SK-N-SH (cell line): Measurements from ENCODE around the gene THSD4. TPM values are rescaled to one million over a fixed set of nuclear protein-coding genes. Genes with fewer than 3 reads are reported as not detected.

Experiments
- CTCF ChIA-PET: fragments of 300-600, 350-600 bp; formaldehyde crosslinking; extraction: SDS; loops from one replicate; lab custom pipeline; 2021; lab: Yijun Ruan, JAX
- POLR2A ChIA-PET: fragments of 350-600 bp; sonication (Branson Sonifier 250); formaldehyde crosslinking; extraction: SDS; loops from one replicate; lab custom pipeline; 2020; ENCODE audit warnings: antibody characterized with exemption, inconsistent platforms; lab: Yijun Ruan, JAX
- DNase-seq: peaks from one replicate; pipeline ENCODE4 v3.0.0; 2012
- H2AFZ ChIP-seq: fragments of 200-600 bp; sonication (generic); 2 replicates; pipeline ENCODE4 v1.8.1; 2016; ENCODE audit warnings: antibody characterized with exemption, mild to moderate bottlenecking, low read depth
- H3F3A ChIP-seq: fragments of 200-600 bp; sonication (generic); replicated peaks from 2 replicates; pipeline ENCODE3; 2016; ENCODE audit warnings: antibody characterized with exemption, mild to moderate bottlenecking; ENCODE audit not compliant: insufficient read depth
- H3K27ac ChIP-seq, 2 experiments: fragments of 200-500 bp in 1 of 2; fragments of 200-600 bp in 1 of 2; sonication (Bioruptor generic) in 1 of 2; sonication (generic), shearing (Covaris generic) in 1 of 2; 2 replicates each; pipeline versions ENCODE4 v1.5.1 to v1.6.1; 2014 to 2016; ENCODE audit warnings: low read depth in 2 of 2, inconsistent platforms in 1 of 2, low read length in 1 of 2, mild to moderate bottlenecking in 1 of 2, mixed read lengths in 1 of 2
- H3K27me3 ChIP-seq: fragments of 200-600 bp; sonication (generic), shearing (Covaris generic); 2 replicates; pipeline ENCODE4 v1.6.1; 2016; ENCODE audit warnings: mixed run types; ENCODE audit not compliant: insufficient read depth
- H3K36me3 ChIP-seq, 2 experiments: fragments of 200-500 bp in 1 of 2; fragments of 200-600 bp in 1 of 2; sonication (Bioruptor generic) in 1 of 2; sonication (generic) in 1 of 2; replicated peaks in 1 of 2; 2 replicates each; pipeline versions ENCODE3 to v1.5.1; 2014 to 2016; ENCODE audit warnings: low read length in 1 of 2, mild to moderate bottlenecking in 1 of 2; ENCODE audit not compliant: insufficient read depth in 2 of 2, control insufficient read depth in 1 of 2
- H3K4me1 ChIP-seq, 2 experiments: fragments of 200-500 bp in 1 of 2; fragments of 200-600 bp in 1 of 2; sonication (Bioruptor generic) in 1 of 2; sonication (generic), shearing (Covaris generic) in 1 of 2; 2 replicates each; pipeline versions ENCODE4 v1.5.1 to v1.6.1; 2014 to 2016; ENCODE audit warnings: low read depth in 1 of 2, low read length in 1 of 2, mixed run types in 1 of 2; ENCODE audit not compliant: insufficient read depth in 2 of 2, control insufficient read depth in 1 of 2
- H3K4me2 ChIP-seq: fragments of 200-600 bp; sonication (generic), shearing (Covaris generic); 2 replicates; pipeline ENCODE4 v1.6.1; 2017; ENCODE audit warnings: mixed run types
- H3K4me3 ChIP-seq, 2 experiments: fragments of 200-500 bp in 1 of 2; fragments of 200-600 bp in 1 of 2; sonication (Bioruptor generic) in 1 of 2; sonication (generic), shearing (Covaris generic) in 1 of 2; 2 replicates each; pipeline versions ENCODE4 v1.5.1 to v1.8.1; 2014 to 2016; ENCODE audit warnings: low read depth in 2 of 2, inconsistent platforms in 1 of 2, low read length in 1 of 2, mild to moderate bottlenecking in 1 of 2, mixed read lengths in 1 of 2, moderate library complexity in 1 of 2
- H3K79me2 ChIP-seq: fragments of 200-600 bp; sonication (generic); 2 replicates; pipeline ENCODE4 v1.8.1; 2017; ENCODE audit warnings: mild to moderate bottlenecking; ENCODE audit not compliant: insufficient read depth
- H3K9ac ChIP-seq: fragments of 200-600 bp; sonication (generic); 2 replicates; pipeline ENCODE4 v1.6.1; 2017; ENCODE audit warnings: mixed run types
- H3K9me2 ChIP-seq: fragments of 200-600 bp; sonication (generic); 2 replicates; pipeline ENCODE4 v1.6.1; 2017; ENCODE audit warnings: mixed run types
- H3K9me3 ChIP-seq: fragments of 200-600 bp; sonication (generic); 2 replicates; pipeline ENCODE4 v1.6.1; 2017; ENCODE audit warnings: mixed run types, mild to moderate bottlenecking, moderate library complexity
- H4K20me1 ChIP-seq: fragments of 200-600 bp; sonication (generic); 2 replicates; pipeline ENCODE4 v1.6.1; 2017; ENCODE audit warnings: mild to moderate bottlenecking, mixed run types; ENCODE audit not compliant: insufficient read depth
- CHD2 ChIP-seq: fragments of 150-350 bp; IDR thresholded peaks from 2 replicates; pipeline ENCODE4 v1.6.1; 2018; ENCODE audit warnings: low read length; ENCODE audit not compliant: partially characterized antibody
- EP300 ChIP-seq, 2 experiments: IDR thresholded peaks; 2 replicates each; pipeline versions ENCODE4 v1.4.0 to v1.6.1; 2012; ENCODE audit warnings: borderline replicate concordance in 1 of 2, low read depth in 1 of 2, low read length in 1 of 2
- FOXJ3 ChIP-seq: sonication (generic); formaldehyde crosslinking; IDR thresholded peaks from 2 replicates; pipeline ENCODE4 v1.5.1; 2020; ENCODE audit warnings: mild to moderate bottlenecking, missing genetic modification reagents
- IRF3 ChIP-seq: fragments of 150-350 bp; IDR thresholded peaks from 2 replicates; pipeline ENCODE4 v1.6.1; 2016; ENCODE audit warnings: mild to moderate bottlenecking, low read depth, low read length
- MAX ChIP-seq: IDR thresholded peaks from 2 replicates; pipeline ENCODE4 v1.4.0; 2012; ENCODE audit warnings: low read depth
- MEF2A ChIP-seq: IDR thresholded peaks from 2 replicates; pipeline ENCODE4 v1.4.0; 2012; ENCODE audit warnings: low read depth, borderline replicate concordance
- MXI1 ChIP-seq: IDR thresholded peaks from 2 replicates; pipeline ENCODE4 v1.6.1; 2012; ENCODE audit warnings: mild to moderate bottlenecking, low read depth, low read length, improper control_type of control experiment
- RCOR1 ChIP-seq: fragments of 150-350 bp; IDR thresholded peaks from 2 replicates; pipeline ENCODE4 v1.6.1; 2017; ENCODE audit warnings: antibody characterized with exemption, low read length
- RFX5 ChIP-seq: IDR thresholded peaks from 2 replicates; pipeline ENCODE4 v1.6.1; 2012; ENCODE audit warnings: mild to moderate bottlenecking, improper control_type of control experiment, low read length
- RXRA ChIP-seq: IDR thresholded peaks from 2 replicates; pipeline ENCODE4 v1.4.0; 2012; ENCODE audit warnings: low read depth, mild to moderate bottlenecking, borderline replicate concordance
- USF2 ChIP-seq: fragments of 150-350 bp; IDR thresholded peaks from 2 replicates; pipeline ENCODE4 v1.6.1; 2017; ENCODE audit warnings: antibody characterized with exemption, low read length, low read depth, borderline replicate concordance
- WGBS: methylation state at CpG from one replicate; pipeline ENCODE4 v1.1.6; 2017; ENCODE audit warnings: low lambda C conversion rate; 5-methylcytosine and 5-hydroxymethylcytosine counted together
- polyA plus RNA-seq, 3 experiments: library from polyadenylated mRNA; depleted of rRNA; stranded (reverse); fragments of >200 nt; gene quantifications; 2 replicates each; pipeline ENCODE4 v1.2.3, GENCODE V29; 2012

Gene THSD4
- polyA plus RNA-seq, 1 of the 3 experiments (the other 2 are of a cell fraction), result 79.1 TPM

GRCh38 chr15:71629781-71630474, 514.7 kb downstream of the THSD4 start:
- peak; percentile 9 for DNase-seq
- Histone ChIP-seq H3K9me3 (no peaks in the 10 kb centered on the region), H3K9me2 (no peaks in the 10 kb centered on the region), H3K27ac (no peak overlapping the region; a peak in 1 of 4 replicates)
- TF ChIP-seq RFX5 (no peak), MEF2A (no peak), RXRA (no peak), RCOR1 (no peak), FOXJ3 (no peak)
- TF ChIP-seq, all 33 proteins: peak for 0
- ChIA-PET CTCF (interaction anchor here (1.6 kb wide), 1 partner anchor 55 kb away, joined by 4 read pairs; no protein-coding TSS in a partner anchor), POLR2A (no interaction called here)
- Histone ChIP-seq H2AFZ (no peak overlapping the region), H3K4me2 (no peak overlapping the region), H3K4me3 (no peak overlapping the region), H4K20me1 (no peaks in the 10 kb centered on the region), H3K4me1 (peaks cover 8 to 12% of the 10 kb centered on the region in 2 experiments; a peak in 3 of 4 replicates), H3K9ac (no peak overlapping the region), H3K36me3 (no peaks in the 10 kb centered on the region), H3K27me3 (no peaks in the 10 kb centered on the region), H3F3A (no peaks in the 10 kb centered on the region), H3K79me2 (no peaks in the 10 kb centered on the region)
- 74% methylated on average over 9 of the region's 9 CpGs for WGBS

GRCh38 chr15:71630475-71630809, 515.2 kb downstream of the THSD4 start:
- H3F3A ChIP-seq, result no peaks in the 10 kb centered on the region
- peaks cover 12 to 13% of the 10 kb centered on the region in 2 experiments; a peak in 3 of 4 replicates for H3K4me1 ChIP-seq
- no peaks in the 10 kb centered on the region for H3K9me3 ChIP-seq
- WGBS, result 95% methylated on average over 2 of the region's 2 CpGs
- POLR2A ChIA-PET, result no interaction called here
- H3K79me2 ChIP-seq, result no peaks in the 10 kb centered on the region
- TF ChIP-seq MXI1, result no peak
- no peak for TF ChIP-seq CHD2
- TF ChIP-seq MAX, result no peak
- TF ChIP-seq EP300 (IDR thresholded peaks at IDR 0.05; ENCODE audit: borderline replicate concordance in 1 of 2, low read depth in 1 of 2, low read length in 1 of 2), result no peak
- TF ChIP-seq USF2, result no peak
- no peak for TF ChIP-seq IRF3
- no peak for DNase-seq
- no peaks in the 10 kb centered on the region for H4K20me1 ChIP-seq
- no peak overlapping the region for H2AFZ ChIP-seq
- no peaks in the 10 kb centered on the region for H3K36me3 ChIP-seq
- CTCF ChIA-PET, result interaction anchor here (1.6 kb wide), 1 partner anchor 55 kb away, joined by 4 read pairs; no protein-coding TSS in a partner anchor
- no peak overlapping the region for H3K9ac ChIP-seq
- no peaks in the 10 kb centered on the region for H3K27me3 ChIP-seq
- H3K4me3 ChIP-seq, result no peak overlapping the region
- H3K27ac ChIP-seq, result peak overlapping the region in 1 of 2 experiments; percentile 16; a peak in 1 of 4 replicates
- no peak overlapping the region for H3K4me2 ChIP-seq
- no peaks in the 10 kb centered on the region for H3K9me2 ChIP-seq
